OCI-LY1 (cell line): ENCODE measurements around the gene PIAS2.
A peak's percentile ranks its signal among the peaks of the same experiment; 100 is the strongest.
"Not testable (repeated sequence)": the region's sequence is repeated elsewhere in the genome, so short reads cannot be mapped to it uniquely, and the experiment has no call there.

Experiments
- H2AFZ ChIP-seq: fragments of 200-600 bp; sonication (generic), shearing (Covaris generic); 2 replicates; pipeline ENCODE4 v1.6.0; 2014; ENCODE audit warnings: antibody characterized with exemption, mild to moderate bottlenecking, low read length
- H3F3A ChIP-seq: fragments of 200-600 bp; sonication (generic), shearing (Covaris generic); 2 replicates; pipeline ENCODE4 v1.6.0; 2014; ENCODE audit warnings: mild to moderate bottlenecking, antibody characterized with exemption, low read length, moderate library complexity; ENCODE audit not compliant: insufficient read depth
- H3K27ac ChIP-seq: fragments of 200-600 bp; sonication (generic); 2 replicates; pipeline ENCODE4 v1.5.1; 2014; ENCODE audit warnings: low read length, mixed run types, mild to moderate bottlenecking, low read depth; ENCODE audit not compliant: poor library complexity, severe bottlenecking
- H3K27me3 ChIP-seq: fragments of 200-600 bp; sonication (generic); 2 replicates; pipeline ENCODE4 v1.6.0; 2014; ENCODE audit warnings: antibody characterized with exemption, mild to moderate bottlenecking, low read length, moderate library complexity; ENCODE audit not compliant: insufficient read depth
- H3K36me3 ChIP-seq: fragments of 200-600 bp; sonication (generic); 2 replicates; pipeline ENCODE4 v1.6.1; 2014; ENCODE audit warnings: mild to moderate bottlenecking, antibody characterized with exemption, low read length, moderate library complexity, mixed read lengths; ENCODE audit not compliant: insufficient read depth
- H3K4me1 ChIP-seq: fragments of 200-600 bp; sonication (generic); 2 replicates; pipeline ENCODE4 v1.5.1; 2014; ENCODE audit warnings: mild to moderate bottlenecking, low read length, moderate library complexity; ENCODE audit not compliant: insufficient read depth, severe bottlenecking
- H3K4me2 ChIP-seq: fragments of 200-600 bp; sonication (generic), shearing (Covaris generic); 2 replicates; pipeline ENCODE4 v1.6.1; 2014; ENCODE audit warnings: low read length
- H3K4me3 ChIP-seq: fragments of 200-600 bp; sonication (generic); 2 replicates; pipeline ENCODE4 v1.5.1; 2014; ENCODE audit warnings: low read length, low read depth, mild to moderate bottlenecking, mixed read lengths; ENCODE audit not compliant: poor library complexity, severe bottlenecking
- H3K79me2 ChIP-seq: fragments of 200-600 bp; shearing (Covaris generic); 2 replicates; pipeline ENCODE4 v1.6.1; 2016; ENCODE audit warnings: mixed run types, low read length, mixed read lengths; ENCODE audit not compliant: insufficient read depth
- H3K9ac ChIP-seq: fragments of 200-600 bp; sonication (generic), shearing (Covaris generic); 2 replicates; pipeline ENCODE4 v1.6.1; 2014; ENCODE audit warnings: mild to moderate bottlenecking, low read length, mixed read lengths
- H3K9me2 ChIP-seq: fragments of 200-600 bp; sonication (generic), shearing (Covaris generic); 2 replicates; pipeline ENCODE4 v1.6.1; 2014; ENCODE audit warnings: low read depth, mild to moderate bottlenecking, low read length, mixed read lengths
- H3K9me3 ChIP-seq: fragments of 200-600 bp; shearing (Covaris generic); 2 replicates; pipeline ENCODE4 v1.6.1; 2014; ENCODE audit warnings: low read length, mixed read lengths
- H4K20me1 ChIP-seq: fragments of 200-600 bp; sonication (generic), shearing (Covaris generic); 2 replicates; pipeline ENCODE4 v1.6.0; 2016; ENCODE audit warnings: mild to moderate bottlenecking, low read length; ENCODE audit not compliant: insufficient read depth
- EZH2 ChIP-seq: fragments of 200-600 bp; sonication (generic), shearing (Covaris generic); IDR thresholded peaks from 2 replicates; pipeline ENCODE4 v1.8.0; 2017; ENCODE audit warnings: borderline replicate concordance, mixed run types, mild to moderate bottlenecking, antibody characterized with exemption, low read length, moderate library complexity, mixed read lengths
- TF ChIP-seq, protein P1 (sequence below): fragments of 200-600 bp; sonication (generic), shearing (Covaris generic); IDR thresholded peaks from 2 replicates; pipeline ENCODE4 v1.5.1; 2017; ENCODE audit warnings: mild to moderate bottlenecking, antibody characterized with exemption, low read length, moderate library complexity, mixed read lengths

Gene PIAS2

DNA sequence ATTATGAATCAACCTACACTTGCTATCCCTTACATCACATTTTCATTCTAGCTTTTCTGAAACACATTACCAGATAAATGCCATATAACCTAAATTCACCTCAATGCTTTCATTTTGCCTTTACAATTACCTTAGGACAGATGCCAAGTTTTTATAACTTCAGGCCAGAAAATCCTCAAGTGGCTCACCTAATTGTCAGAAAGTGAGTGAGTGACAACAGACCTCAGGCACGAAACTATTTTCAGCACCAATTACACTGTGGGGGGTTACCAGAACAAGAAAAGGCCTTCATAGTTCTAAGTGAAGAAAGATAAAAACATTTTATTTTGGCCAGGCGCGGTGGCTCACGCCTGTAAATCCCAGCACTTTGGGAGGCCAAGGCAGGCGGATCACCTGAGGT, 108.2 kb downstream of the PIAS2 start:
- Histone ChIP-seq H4K20me1 (no peaks in the 10 kb centered on the region), H3K4me3 (no peak overlapping the region), H2AFZ (no peak overlapping the region), H3F3A (no peaks in the 10 kb centered on the region), H3K4me2 (no peak overlapping the region), H3K9me3 (no peaks in the 10 kb centered on the region), H3K36me3 (no peaks in the 10 kb centered on the region), H3K9me2 (no peaks in the 10 kb centered on the region), H3K9ac (no peak overlapping the region), H3K27ac (no peak overlapping the region), H3K27me3 (no peaks in the 10 kb centered on the region), H3K79me2 (no peaks in the 10 kb centered on the region), H3K4me1 (no peaks in the 10 kb centered on the region)
- TF ChIP-seq, protein P1, sequence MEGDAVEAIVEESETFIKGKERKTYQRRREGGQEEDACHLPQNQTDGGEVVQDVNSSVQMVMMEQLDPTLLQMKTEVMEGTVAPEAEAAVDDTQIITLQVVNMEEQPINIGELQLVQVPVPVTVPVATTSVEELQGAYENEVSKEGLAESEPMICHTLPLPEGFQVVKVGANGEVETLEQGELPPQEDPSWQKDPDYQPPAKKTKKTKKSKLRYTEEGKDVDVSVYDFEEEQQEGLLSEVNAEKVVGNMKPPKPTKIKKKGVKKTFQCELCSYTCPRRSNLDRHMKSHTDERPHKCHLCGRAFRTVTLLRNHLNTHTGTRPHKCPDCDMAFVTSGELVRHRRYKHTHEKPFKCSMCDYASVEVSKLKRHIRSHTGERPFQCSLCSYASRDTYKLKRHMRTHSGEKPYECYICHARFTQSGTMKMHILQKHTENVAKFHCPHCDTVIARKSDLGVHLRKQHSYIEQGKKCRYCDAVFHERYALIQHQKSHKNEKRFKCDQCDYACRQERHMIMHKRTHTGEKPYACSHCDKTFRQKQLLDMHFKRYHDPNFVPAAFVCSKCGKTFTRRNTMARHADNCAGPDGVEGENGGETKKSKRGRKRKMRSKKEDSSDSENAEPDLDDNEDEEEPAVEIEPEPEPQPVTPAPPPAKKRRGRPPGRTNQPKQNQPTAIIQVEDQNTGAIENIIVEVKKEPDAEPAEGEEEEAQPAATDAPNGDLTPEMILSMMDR = no peak
- TF ChIP-seq EZH2 = no peak

DNA sequence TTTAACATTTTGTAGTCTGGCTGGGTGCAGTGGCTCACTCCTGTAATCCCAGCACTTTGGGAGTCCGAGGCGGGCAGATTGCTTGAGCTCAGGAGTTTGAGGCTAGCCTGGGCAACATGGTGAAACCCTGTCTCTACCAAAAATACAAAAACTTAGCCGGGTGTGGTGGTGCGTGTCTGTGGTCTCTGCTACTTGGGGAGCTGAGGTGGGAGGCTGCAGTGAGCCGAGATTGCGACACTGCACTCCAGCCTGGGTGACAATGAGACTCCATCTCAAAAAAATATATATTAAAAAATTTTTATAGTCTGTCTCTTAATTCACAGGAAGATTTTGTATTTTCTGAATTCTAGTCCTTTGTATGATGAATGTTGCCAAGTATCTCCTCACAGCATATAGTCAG, 121.4 kb downstream of the PIAS2 start:
- H3K36me3 ChIP-seq, H3K9ac ChIP-seq, H3K27ac ChIP-seq, H3K9me2 ChIP-seq, H2AFZ ChIP-seq, H3K4me3 ChIP-seq, H3F3A ChIP-seq, H3K27me3 ChIP-seq, H3K4me1 ChIP-seq, H4K20me1 ChIP-seq, H3K4me2 ChIP-seq, H3K9me3 ChIP-seq, H3K79me2 ChIP-seq: not testable (repeated sequence)

DNA sequence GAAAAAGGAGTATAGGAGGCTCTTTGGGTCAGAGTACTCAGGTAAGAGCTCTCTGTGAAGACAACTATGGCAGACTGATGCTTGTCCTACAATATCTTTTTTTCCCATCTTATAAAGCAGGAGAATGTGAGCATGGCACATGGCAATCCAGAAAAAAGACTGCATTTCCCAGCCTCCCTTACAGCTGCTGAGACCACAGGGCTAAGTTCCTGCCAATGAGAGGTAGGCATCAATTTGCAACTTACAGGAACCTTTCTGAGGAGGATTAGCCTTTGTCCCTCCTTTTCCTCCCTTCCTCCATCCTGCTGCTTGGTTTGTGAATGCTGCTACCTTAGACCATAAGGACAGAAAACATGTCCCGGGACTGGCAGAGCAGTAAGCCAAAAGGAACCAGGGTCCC, 122.7 kb downstream of the PIAS2 start:
- Histone ChIP-seq H3K9ac (no peak overlapping the region), H3K79me2 (no peaks in the 10 kb centered on the region), H3K4me3 (no peak overlapping the region), H2AFZ (no peak overlapping the region), H3K9me2 (no peaks in the 10 kb centered on the region), H3K27me3 (no peaks in the 10 kb centered on the region), H3K27ac (no peak overlapping the region), H3K9me3 (no peaks in the 10 kb centered on the region), H3K4me1 (no peaks in the 10 kb centered on the region), H3F3A (no peaks in the 10 kb centered on the region), H3K36me3 (no peaks in the 10 kb centered on the region), H4K20me1 (no peaks in the 10 kb centered on the region), H3K4me2 (no peak overlapping the region)
- TF ChIP-seq, protein P1 = no peak
- no peak for TF ChIP-seq EZH2

DNA sequence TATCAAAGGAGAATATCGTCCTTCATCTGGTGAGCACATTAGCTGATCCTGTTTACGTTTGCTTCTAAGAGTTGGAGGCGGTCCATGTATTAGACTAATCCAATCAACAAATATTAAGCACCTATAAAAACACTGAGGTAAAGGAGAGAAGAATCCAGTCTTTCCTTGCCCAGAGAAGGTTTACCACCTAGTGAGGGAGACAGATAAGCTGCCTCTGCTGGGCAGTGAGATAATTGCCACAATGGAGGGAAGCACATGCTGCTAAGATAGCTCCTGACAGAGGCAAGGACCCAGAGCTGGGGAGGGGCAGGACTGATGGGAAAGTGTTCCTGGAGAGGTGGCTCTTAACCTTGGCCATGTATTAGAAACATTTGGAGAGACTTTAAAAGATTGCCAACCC, 123.7 kb downstream of the PIAS2 start:
- Histone ChIP-seq H3K79me2 (no peaks in the 10 kb centered on the region), H3K27me3 (no peaks in the 10 kb centered on the region), H3K4me3 (no peak overlapping the region), H3F3A (no peaks in the 10 kb centered on the region), H3K9me3 (no peaks in the 10 kb centered on the region), H3K9me2 (no peaks in the 10 kb centered on the region), H3K4me2 (no peak overlapping the region), H3K9ac (no peak overlapping the region), H3K36me3 (no peaks in the 10 kb centered on the region), H2AFZ (no peak overlapping the region), H3K27ac (no peak overlapping the region), H3K4me1 (no peaks in the 10 kb centered on the region), H4K20me1 (no peaks in the 10 kb centered on the region)
- TF ChIP-seq, protein P1 = peak; percentile 15; the same call in 1 of the 2 replicates
- no peak for TF ChIP-seq EZH2
